Panc1 (cell line): ENCODE results near the gene CHN1. TPM values are rescaled to one million over a fixed set of nuclear protein-coding genes. Genes with fewer than 3 reads are reported as not detected.

ENCODE experiments used
- ATAC-seq: fragments of 200-7000 bp; cut with Tn5 transposase; 2 replicates; pipeline ENCODE4 v1.9.1; 2020; ENCODE audit warnings: mild to moderate bottlenecking, moderate library complexity
- BruUV-seq: library from RNA; stranded (reverse); fragments of 400-500 nt; replicated peaks from 2 replicates; lab custom pipeline; 2021; lab: Mats Ljungman, UMichigan
- CTCF ChIA-PET: fragments of 300-600 bp; sonication (Branson Sonifier 250); formaldehyde crosslinking; loops from one replicate; lab custom pipeline; 2022; ENCODE audit warnings: antibody characterized with exemption; lab: Charles Lee
- POLR2A ChIA-PET: fragments of 300-600 bp; sonication (Branson Sonifier 250); formaldehyde crosslinking; loops from one replicate; lab custom pipeline; 2022; ENCODE audit warnings: antibody characterized with exemption; lab: Charles Lee
- DNase-seq: peaks from one replicate; pipeline ENCODE4 v3.0.0-alpha.2; 2010; ENCODE audit warnings: low read depth, low spot score
- H3K27ac ChIP-seq: 2 replicates; pipeline ENCODE4 v1.5.1; 2011; ENCODE audit warnings: mild to moderate bottlenecking, low read length, inconsistent platforms
- H3K27me3 ChIP-seq: fragments of 200-500 bp; sonication (Bioruptor generic); 2 replicates; pipeline ENCODE4 v1.6.0; 2014; ENCODE audit warnings: low read length, inconsistent platforms; ENCODE audit not compliant: control insufficient read depth, insufficient read depth
- H3K36me3 ChIP-seq: fragments of 200-500 bp; sonication (Bioruptor generic); 2 replicates; pipeline ENCODE4 v1.5.1; 2014; ENCODE audit warnings: inconsistent platforms, mild to moderate bottlenecking, low read length, moderate library complexity; ENCODE audit not compliant: control insufficient read depth, insufficient read depth
- H3K4me1 ChIP-seq: 2 replicates; pipeline ENCODE4 v1.5.1; 2011; ENCODE audit warnings: inconsistent platforms, mild to moderate bottlenecking, low read length, moderate library complexity; ENCODE audit not compliant: control insufficient read depth, insufficient read depth
- H3K4me3 ChIP-seq, 2 experiments: 2 replicates each; pipeline ENCODE4 v1.5.1; 2011 to 2012; ENCODE audit warnings: low read depth in 2 of 2, low read length in 2 of 2, mild to moderate bottlenecking in 2 of 2, inconsistent platforms in 1 of 2, moderate library complexity in 1 of 2
- H3K9me3 ChIP-seq: fragments of 200-500 bp; sonication (Bioruptor generic); 2 replicates; pipeline ENCODE4 v1.5.1; 2014; ENCODE audit warnings: low read depth, mild to moderate bottlenecking, inconsistent platforms, low read length, moderate library complexity; ENCODE audit not compliant: control insufficient read depth, insufficient read depth
- CTCF ChIP-seq: fragments of 450-650 bp; IDR thresholded peaks from 2 replicates; pipeline ENCODE4 v1.5.1; 2017; ENCODE audit warnings: mild to moderate bottlenecking
- POLR2AphosphoS5 ChIP-seq: IDR thresholded peaks from 2 replicates; pipeline ENCODE4 v1.6.1; 2012; ENCODE audit warnings: mild to moderate bottlenecking, low read depth, low read length, moderate library complexity
- REST ChIP-seq, 2 experiments: IDR thresholded peaks; 2 replicates each; pipeline ENCODE4 v1.6.1; 2011 to 2012; ENCODE audit warnings: low read depth in 2 of 2, control low read depth in 1 of 2, low read length in 1 of 2, mild to moderate bottlenecking in 1 of 2, moderate library complexity in 1 of 2; ENCODE audit not compliant: insufficient read depth in 1 of 2
- SIN3A ChIP-seq: IDR thresholded peaks from 2 replicates; pipeline ENCODE4 v1.6.1; 2012; ENCODE audit warnings: low read depth, mild to moderate bottlenecking, low read length, moderate library complexity, borderline replicate concordance; ENCODE audit not compliant: insufficient read depth
- TCF7L2 ChIP-seq: IDR thresholded peaks from 2 replicates; pipeline ENCODE4 v1.6.1; 2011; ENCODE audit warnings: mild to moderate bottlenecking, low read depth, low read length, inconsistent platforms
- in situ Hi-C: cut with HindIII; loops from 2 replicates; pipeline ENCODE4 v1.10.0; 2016; ENCODE audit warnings: low sequenced_read_pairs, low pct_unique_long_range_greater_than_20kb
- intact Hi-C: fragments of 100-400 bp; cut with micrococcal nuclease; formaldehyde crosslinking; loops from one replicate; pipeline ENCODE4 v1.10.0; 2022; ENCODE audit not compliant: unreplicated experiment
- total RNA-seq: library from RNA; stranded (reverse); gene quantifications from one replicate; pipeline ENCODE4 v1.2.1, GENCODE V29; 2021; ENCODE audit not compliant: unreplicated experiment

Gene CHN1
- total RNA-seq, 1 experiment from 2014 or later, result 20.8 TPM

- intact Hi-C loops, result no loop called here
- POLR2A ChIA-PET, result no interaction called here
- Histone ChIP-seq H3K4me1 (peaks cover 7% of the 10 kb centered on the region), H3K27ac (no peak overlapping the region), H3K36me3 (no peaks in the 10 kb centered on the region), H3K9me3 (no peaks in the 10 kb centered on the region), H3K4me3 (no peak overlapping the region), H3K27me3 (no peaks in the 10 kb centered on the region)
- ATAC-seq (no peak), DNase-seq (no peak)
- TF ChIP-seq CTCF, result no peak
- no peak for TF ChIP-seq SIN3A
- TF ChIP-seq REST (IDR thresholded peaks at IDR 0.05; ENCODE audit: insufficient read depth in 1 of 2, low read depth in 2 of 2, low read length in 1 of 2), result no peak
- TF ChIP-seq POLR2AphosphoS5, result no peak
- TF ChIP-seq TCF7L2, result no peak
- in situ Hi-C loops, result loop anchor here (25.0 kb wide), 1 partner anchor 186 kb away; no protein-coding TSS in a partner anchor
- CTCF ChIA-PET, result no interaction called here
- BruUV-seq, result no TSS peak
Measured at GRCh38 chr2:174776675-174777074, 228.5 kb downstream of the CHN1 start.

- no peak overlapping the region for H3K27ac ChIP-seq
- ATAC-seq, result no peak
- in situ Hi-C loops, result loop anchor here (25.0 kb wide), 1 partner anchor 186 kb away; no protein-coding TSS in a partner anchor
Measured at GRCh38 chr2:174776223-174776622, 229.0 kb downstream of the CHN1 start.

More at GRCh38 chr2:174776223-174776622, 229.0 kb downstream of the CHN1 start:
- POLR2A ChIA-PET, result interaction anchor here (0.5 kb wide), 1 partner anchor 10 kb away, joined by 4 read pairs; no protein-coding TSS in a partner anchor
- no peak overlapping the region for H3K4me3 ChIP-seq
- BruUV-seq, result no TSS peak
- DNase-seq, result no peak
- H3K36me3 ChIP-seq, result no peaks in the 10 kb centered on the region
- TF ChIP-seq TCF7L2 (no peak), CTCF (peak; percentile 71)
- H3K4me1 ChIP-seq, result peaks cover 9% of the 10 kb centered on the region
- H3K27me3 ChIP-seq, result no peaks in the 10 kb centered on the region
- CTCF ChIA-PET, result no interaction called here
- intact Hi-C loops, result no loop called here
- H3K9me3 ChIP-seq, result no peaks in the 10 kb centered on the region
